ENCODE measurements around the gene RAN.
"Not testable (repeated sequence)": the region's sequence is repeated elsewhere in the genome, so short reads cannot be mapped to it uniquely, and the experiment has no call there.

The RAN gene

DNA sequence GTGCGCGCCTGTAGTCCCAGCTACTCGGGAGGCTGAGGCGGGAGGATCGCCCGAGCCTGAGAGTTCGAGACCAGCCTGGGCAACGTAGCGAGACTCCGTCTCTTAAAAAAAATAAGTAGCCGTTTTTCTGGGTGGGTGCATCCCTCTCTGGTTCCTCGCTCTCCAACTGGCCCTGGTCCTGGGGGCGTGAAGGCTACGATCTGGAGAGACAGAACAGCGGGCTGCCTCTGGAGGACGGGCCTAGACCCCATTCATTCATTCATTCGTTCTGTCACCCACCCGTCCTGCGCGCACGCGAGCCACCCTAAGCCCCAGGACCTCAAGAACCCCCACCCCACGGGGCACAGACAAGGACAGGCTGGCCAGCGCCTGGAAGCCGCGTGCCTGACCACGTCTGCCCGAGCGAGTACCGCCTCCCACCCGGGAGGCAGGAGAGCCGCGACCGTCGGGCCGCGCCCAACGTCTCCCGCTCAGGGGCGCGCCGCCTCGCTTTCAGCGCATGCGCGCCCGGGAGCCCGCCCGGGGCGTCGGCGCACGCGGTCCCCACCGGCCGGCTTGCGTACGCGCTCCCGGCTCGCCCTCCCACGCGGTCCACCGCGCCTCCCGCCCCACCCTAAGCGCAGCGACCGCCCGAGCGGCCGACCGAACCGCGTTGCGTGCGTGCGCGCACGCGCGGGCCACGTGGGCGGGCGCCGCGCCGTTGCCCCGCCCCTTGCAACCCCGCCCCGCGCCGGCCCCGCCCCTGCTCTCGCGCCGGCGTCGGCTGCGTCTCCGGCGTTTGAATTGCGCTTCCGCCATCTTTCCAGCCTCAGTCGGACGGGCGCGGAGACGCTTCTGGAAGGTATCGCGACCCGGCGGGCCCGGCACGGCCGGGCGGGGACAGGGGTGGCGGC lies at the start of gene RAN:
Gene RAN, plus strand, starts transcription at position 781 of the 893 bp plus-strand sequence. CDS start 528 bp downstream, outside the sequence.
- peak; percentile 93 for DNase-seq

GRCh38 chr12:130825771-130826150 lies 46.1 kb upstream of the RAN start:
- DNase-seq = no peak

DNA sequence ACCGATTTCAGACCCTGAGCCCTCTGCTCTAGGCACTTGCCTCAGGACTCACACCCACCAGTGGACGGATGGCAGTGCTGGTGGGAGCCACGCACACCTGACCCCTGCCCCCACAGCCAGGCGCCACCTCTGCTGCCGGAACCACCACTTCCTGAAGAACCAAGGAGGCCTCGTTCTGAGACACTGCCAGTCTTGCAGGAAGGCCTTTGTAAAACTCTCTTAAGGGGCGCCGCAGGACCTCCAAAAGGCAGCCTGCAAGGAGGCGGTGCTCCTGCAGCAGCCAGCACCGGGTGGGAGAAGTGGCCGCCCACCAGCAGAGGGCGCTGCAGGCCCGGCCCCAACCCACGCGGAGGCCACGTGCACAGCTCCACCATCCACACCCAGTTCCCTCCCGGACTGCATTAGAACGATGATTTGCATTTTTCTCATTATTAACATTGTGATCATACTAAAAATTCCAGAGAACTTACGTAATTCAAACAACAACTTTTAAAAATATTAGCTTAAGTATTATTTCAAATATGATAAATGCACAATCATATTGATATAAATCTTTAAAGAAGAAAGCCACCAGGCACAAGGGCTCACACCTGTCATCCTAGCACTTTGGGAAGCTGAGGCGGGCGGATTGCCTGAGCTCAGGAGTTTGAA lies 45.6 kb upstream of the RAN start:
- peak; percentile 71 for DNase-seq

GRCh38 chr12:130827432-130827831 lies 44.4 kb upstream of the RAN start:
- DNase-seq = no peak

- DNase-seq = no peak
Measured at GRCh38 chr12:130828895-130829294, 43.0 kb upstream of the RAN start.

GRCh38 chr12:130829391-130830245 lies 42.2 kb upstream of the RAN start:
- DNase-seq = no peak

DNA sequence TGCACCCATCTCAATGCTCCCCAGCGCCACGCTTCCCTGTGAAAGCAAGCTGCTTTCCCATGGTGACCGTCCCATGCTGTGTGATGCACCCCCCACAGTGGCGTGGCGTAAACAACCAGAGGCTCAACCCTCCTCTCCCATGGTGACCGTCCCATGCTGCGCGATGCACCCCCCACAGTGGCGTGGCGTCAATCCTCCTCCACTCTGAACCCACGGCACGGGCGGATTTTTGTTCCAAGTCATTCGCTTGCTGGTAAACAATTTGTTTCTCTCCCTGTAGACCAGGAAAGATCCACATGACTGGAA lies 41.7 kb upstream of the RAN start:
- no peak for DNase-seq

DNA sequence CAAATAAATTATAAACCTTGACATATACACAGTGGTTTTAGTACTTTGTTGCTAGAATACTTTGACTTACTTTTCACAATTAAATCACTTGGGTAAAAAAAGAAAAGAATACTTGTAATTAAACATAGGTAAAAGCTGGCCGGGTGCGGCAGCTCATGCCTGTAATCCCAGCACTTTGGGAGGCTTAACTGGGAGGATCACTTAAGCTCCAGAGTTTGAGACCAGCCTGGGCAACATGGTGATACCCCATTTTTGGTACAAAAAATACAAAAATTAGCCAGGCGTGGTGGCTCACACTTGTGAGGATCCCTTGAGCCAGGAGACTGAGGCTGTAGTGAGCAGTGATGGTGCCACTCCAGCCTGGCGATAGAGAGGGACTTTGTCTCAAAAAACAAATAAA lies 40.6 kb upstream of the RAN start:
- no peak for DNase-seq

- no peak for DNase-seq
Measured at GRCh38 chr12:130831876-130832405, 39.9 kb upstream of the RAN start.

- no peak for DNase-seq
Measured at GRCh38 chr12:130832561-130833209, 39.2 kb upstream of the RAN start.

- DNase-seq = no peak
Measured at GRCh38 chr12:130835011-130835410, 36.9 kb upstream of the RAN start.

GRCh38 chr12:130835436-130835835 lies 36.4 kb upstream of the RAN start:
- no peak for DNase-seq

DNA sequence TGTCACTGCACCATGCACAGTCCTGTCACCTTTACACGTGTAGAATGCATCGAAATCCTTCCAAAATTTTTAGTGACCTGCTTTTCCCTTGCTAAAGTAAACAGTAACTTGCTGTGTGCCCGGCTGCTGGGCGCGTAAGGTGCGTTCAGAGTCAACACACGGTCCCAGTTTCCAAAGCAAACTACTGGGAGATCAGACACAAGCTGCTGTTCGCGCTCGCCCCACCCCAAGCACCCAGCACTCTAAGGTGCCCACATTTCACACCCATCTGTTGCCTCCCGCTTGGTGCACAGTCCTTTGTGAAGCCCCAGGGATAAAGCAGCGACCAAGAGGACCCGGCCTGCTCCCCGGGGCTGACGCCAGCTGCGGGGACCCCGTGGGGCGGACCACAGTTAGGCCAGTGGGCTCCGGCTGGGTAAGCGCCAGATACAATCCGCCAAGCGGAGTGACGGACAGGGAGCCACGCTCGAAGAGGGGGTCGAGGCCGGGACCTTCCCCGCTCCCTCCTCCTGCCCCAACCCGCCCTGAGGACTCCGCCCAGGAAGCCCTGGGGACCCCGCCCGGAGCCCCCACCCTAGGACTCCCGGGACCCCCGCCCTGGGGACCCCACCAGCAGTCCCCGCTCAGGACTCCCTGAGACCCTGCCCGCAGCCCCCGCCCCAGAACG lies 33.4 kb upstream of the RAN start:
- DNase-seq = no peak

- peak; percentile 90 for DNase-seq
Measured at GRCh38 chr12:130838951-130839769, 32.7 kb upstream of the RAN start, which contains the start of gene STX2. TSS of gene STX2 (minus strand) at chr12:130839250. CDS start at chr12:130839099, 151 bp downstream.

GRCh38 chr12:130839770-130840404 lies 32.0 kb upstream of the RAN start:
- DNase-seq = no peak

DNA sequence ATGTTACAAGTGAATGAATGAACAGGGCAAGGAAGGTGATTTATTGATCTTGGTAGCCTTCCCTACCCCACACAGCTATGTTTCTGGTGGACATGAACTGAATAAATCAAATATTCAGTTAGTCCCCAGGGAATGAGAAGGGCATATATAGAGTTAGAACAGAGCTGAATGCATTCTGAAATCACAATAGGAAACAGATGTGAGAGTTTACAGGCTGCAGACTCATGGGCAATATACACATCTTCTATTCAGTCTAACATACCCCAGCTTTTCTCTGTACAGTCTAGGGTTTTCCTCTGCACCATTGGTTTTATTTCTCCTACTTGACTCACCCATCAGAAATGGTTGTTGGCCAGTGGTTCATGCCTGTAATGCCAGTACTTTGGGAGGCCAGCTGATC lies 25.5 kb upstream of the RAN start:
- DNase-seq = no peak

DNA sequence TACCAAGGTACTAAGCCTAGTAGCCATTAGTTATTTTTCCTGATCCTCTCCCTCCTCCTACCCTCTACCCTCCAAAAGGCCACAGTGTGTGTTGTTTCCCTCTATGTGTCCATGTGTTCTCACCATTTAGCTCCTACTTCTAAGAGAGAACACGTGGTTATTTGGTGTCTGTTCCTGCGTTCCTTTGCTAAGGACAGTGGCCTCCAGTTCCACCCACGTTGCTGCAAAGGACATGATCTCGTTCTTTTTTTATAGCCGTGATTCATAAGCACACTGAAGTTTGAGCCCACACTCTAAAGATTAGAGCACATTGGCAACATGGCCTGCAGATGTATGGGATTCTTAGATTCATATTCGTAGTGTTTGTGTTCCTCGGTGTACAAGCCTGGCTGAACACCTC lies 24.8 kb upstream of the RAN start:
- DNase-seq = no peak

DNA sequence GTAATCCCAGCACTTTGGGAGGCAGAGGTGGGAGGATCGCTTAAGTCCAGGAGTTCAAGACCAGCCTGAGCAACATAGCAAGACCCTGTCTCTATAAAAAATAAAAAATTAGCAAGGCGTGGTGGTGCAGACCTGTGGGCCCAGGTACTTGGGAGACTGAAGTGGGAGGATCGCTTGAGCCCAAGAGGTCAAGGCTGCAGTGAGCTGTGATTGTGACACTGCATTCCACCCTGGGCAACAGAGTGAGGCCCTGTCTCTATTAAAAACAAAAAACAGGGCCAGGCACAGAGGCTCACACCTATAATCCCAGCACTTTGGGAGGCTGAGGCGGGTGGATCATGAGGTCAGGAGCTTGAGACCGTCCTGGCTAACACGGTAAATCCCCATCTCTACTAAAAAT lies 23.8 kb upstream of the RAN start:
- DNase-seq = not testable (repeated sequence)

GRCh38 chr12:130848785-130849305 lies 23.0 kb upstream of the RAN start:
- DNase-seq = not testable (repeated sequence)
